ENCODE measurements around the gene ZNF628.

DNA sequence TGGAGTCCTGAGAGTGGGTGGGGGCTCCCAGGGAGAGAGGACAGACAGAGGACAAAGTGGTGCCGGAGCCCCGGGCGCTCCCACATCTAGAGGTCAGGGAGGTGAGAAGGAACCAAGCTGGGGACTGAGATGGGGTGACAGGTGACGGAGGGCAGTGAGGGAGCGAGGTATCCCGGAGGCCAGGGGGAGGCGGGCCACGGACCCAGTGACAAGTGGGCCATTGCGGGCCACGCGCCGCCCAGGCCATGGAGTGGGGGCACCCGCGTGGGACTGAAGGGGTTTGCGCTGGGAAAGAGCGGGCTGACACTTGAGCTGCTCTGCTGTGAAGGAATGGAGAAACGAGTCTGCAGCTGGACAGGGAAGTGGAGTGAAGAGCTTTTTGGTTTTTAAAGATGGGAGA, 2.6 kb downstream of the ZNF628 start:
- no peak for TF ChIP-seq POLR2A (IDR thresholded peaks at IDR 0.05)
- TF ChIP-seq, protein P1, sequence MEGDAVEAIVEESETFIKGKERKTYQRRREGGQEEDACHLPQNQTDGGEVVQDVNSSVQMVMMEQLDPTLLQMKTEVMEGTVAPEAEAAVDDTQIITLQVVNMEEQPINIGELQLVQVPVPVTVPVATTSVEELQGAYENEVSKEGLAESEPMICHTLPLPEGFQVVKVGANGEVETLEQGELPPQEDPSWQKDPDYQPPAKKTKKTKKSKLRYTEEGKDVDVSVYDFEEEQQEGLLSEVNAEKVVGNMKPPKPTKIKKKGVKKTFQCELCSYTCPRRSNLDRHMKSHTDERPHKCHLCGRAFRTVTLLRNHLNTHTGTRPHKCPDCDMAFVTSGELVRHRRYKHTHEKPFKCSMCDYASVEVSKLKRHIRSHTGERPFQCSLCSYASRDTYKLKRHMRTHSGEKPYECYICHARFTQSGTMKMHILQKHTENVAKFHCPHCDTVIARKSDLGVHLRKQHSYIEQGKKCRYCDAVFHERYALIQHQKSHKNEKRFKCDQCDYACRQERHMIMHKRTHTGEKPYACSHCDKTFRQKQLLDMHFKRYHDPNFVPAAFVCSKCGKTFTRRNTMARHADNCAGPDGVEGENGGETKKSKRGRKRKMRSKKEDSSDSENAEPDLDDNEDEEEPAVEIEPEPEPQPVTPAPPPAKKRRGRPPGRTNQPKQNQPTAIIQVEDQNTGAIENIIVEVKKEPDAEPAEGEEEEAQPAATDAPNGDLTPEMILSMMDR (IDR thresholded peaks at IDR 0.05) = no peak
